Muscle layer of colon (tissue), 2 donors: ENCODE results near the gene RAPGEF4.
"Not testable (repeated sequence)": the region's sequence is repeated elsewhere in the genome, so short reads cannot be mapped to it uniquely, and the experiment has no call there.

Source experiments
- H3K27ac ChIP-seq: one replicate; pipeline ENCODE4 v1.7.0; 2013; ENCODE audit warnings: low read depth, mild to moderate bottlenecking, low read length, moderate library complexity
- H3K27me3 ChIP-seq, 2 donors: one replicate each; pipeline ENCODE4 v1.7.0; 2013; ENCODE audit warnings: low read length in 2 of 2, mild to moderate bottlenecking in 2 of 2; ENCODE audit not compliant: insufficient read depth in 2 of 2, control insufficient read depth in 1 of 2
- H3K36me3 ChIP-seq: one replicate; pipeline ENCODE4 v1.7.0; 2013; ENCODE audit warnings: mild to moderate bottlenecking, low read length; ENCODE audit not compliant: insufficient read depth
- H3K4me1 ChIP-seq: one replicate; pipeline ENCODE4 v1.7.0; 2013; ENCODE audit warnings: mild to moderate bottlenecking, low read length; ENCODE audit not compliant: insufficient read depth
- H3K4me3 ChIP-seq, 2 donors: one replicate each; pipeline ENCODE4 v1.7.0; 2013; ENCODE audit warnings: low read length in 2 of 2, low read depth in 1 of 2, mild to moderate bottlenecking in 1 of 2, moderate library complexity in 1 of 2
- H3K9ac ChIP-seq: one replicate; pipeline ENCODE4 v1.7.0; 2013; ENCODE audit warnings: low read length
- H3K9me3 ChIP-seq: one replicate; pipeline ENCODE4 v1.7.0; 2013; ENCODE audit warnings: mild to moderate bottlenecking, low read length
- donor health status: abdominal sarcoma.
- donor health status: Adenocarcinoma of cecum.

The RAPGEF4 gene

DNA sequence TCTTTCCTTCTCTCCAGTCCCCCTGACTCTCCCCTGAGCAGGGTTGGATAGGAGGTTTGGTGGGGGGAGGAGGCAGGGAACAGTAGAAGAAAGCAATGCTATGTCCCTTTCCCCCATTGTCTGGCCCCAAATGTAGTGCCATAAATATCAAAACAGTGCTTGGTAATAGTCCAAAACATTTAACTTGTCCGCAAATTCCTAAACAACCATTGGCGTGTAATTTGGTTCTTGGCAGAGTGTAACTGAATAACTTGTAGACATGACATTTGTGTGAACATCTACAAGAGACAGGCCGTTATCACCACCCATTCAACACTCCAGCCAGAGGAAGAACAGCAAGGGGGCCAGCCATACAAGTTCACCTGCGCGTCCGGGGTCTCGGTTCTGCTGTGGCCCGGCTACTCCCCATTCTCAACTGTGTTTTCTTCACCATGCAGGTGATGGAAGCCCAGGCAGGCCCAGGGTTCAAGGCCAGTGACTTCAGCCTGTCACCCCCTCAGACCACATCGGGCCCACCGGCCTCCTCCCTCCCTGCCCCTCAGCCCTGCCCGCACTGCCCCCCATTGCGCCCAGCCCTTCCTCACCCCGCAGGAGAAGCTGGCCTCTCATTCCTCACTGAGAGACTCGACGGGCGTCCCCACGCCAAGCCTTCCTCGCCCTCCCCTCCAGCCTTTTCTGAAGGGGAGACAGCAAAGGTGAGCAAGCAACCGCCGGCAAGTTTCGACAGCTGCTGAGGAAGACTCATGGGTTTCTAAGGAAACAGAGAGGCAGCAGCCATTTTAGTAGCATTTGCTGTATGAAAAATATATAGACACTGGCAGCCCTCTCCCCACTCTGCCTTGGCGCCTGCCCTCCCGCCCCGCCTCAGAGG lies 699 bp upstream of the RAPGEF4 start:
- no peaks in the 10 kb centered on the region for H3K36me3 ChIP-seq
- no peaks in the 10 kb centered on the region for H3K9me3 ChIP-seq
- H3K4me1 ChIP-seq, result peaks cover 3% of the 10 kb centered on the region
- H3K9ac ChIP-seq, result no peak overlapping the region
- H3K27ac ChIP-seq, result no peak overlapping the region
- H3K27me3 ChIP-seq, result peaks cover 10 to 15% of the 10 kb centered on the region in 2 donors
- H3K4me3 ChIP-seq, result no peak overlapping the region

DNA sequence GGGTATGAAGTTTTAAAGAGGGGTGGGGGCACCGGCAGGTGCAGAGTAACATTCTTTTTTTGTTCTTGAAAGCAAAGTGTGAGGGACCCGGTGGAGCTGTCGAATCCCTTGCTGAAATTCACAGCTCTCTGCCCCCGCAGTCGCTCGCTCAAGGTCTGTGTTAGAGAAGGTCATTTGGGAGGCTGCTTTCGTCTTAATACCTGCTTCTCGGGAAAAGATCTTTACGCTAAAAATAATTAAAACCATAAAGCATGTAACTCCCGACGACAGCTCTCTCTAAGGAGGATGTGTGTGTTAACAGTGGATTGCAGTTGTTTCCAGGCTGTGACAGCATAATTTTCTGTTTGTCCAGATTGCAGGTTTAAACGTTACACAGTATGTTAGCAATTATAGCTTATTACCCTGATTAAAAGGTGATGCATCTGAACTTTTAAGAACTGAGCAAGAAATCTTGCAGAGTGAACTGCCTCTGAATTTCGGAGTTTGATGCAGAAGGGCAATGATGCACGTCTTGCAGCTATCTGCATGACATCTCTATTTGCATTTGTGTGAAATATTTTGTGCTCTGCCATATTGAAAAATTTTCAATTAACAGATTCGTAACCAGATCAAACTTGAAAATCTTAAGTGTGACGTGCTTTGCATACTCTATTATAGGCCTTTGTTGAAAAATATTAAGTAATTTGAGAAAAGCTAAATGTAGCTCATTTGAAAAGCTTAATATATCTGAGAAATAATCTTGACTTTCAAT lies 954 bp downstream of the RAPGEF4 start:
- Histone ChIP-seq H3K27me3 (peaks cover 10 to 15% of the 10 kb centered on the region in 2 donors), H3K9ac (no peak overlapping the region), H3K4me3 (no peak overlapping the region), H3K9me3 (no peaks in the 10 kb centered on the region), H3K4me1 (peaks cover 3% of the 10 kb centered on the region), H3K27ac (no peak overlapping the region), H3K36me3 (no peaks in the 10 kb centered on the region)

DNA sequence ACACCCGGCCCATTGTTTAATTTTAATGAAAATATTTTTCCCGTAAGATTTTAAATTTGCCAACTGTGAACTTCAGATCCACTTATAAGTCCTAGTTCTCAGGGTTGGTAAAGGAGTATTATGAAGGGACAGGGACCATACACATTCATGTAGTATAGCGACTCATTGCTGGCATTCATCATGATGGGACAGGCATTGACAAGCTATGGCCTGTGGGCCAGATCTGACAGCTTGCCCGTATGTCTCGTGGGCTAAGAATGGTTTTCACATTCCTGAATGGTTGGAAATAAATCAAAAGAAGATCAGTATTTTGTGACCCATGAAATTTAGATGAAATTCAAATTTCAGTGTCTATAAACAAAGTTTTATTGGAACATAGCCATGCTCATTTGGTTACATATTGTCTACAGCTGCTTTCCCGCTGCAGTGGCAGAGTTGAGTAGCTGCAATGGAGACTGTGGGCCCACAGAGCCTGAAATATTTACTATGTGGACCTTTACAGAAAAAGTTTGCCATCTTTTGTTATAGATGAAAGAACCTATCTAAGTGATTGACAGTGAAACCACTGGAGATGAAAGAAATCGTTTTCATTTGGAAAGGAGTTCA lies 4.1 kb downstream of the RAPGEF4 start:
- H3K27me3 ChIP-seq, result peaks cover 10 to 15% of the 10 kb centered on the region in 2 donors
- peaks cover 3% of the 10 kb centered on the region for H3K4me1 ChIP-seq
- no peak overlapping the region for H3K27ac ChIP-seq
- no peaks in the 10 kb centered on the region for H3K36me3 ChIP-seq
- H3K9ac ChIP-seq, result no peak overlapping the region
- peaks cover 5% of the 10 kb centered on the region for H3K9me3 ChIP-seq
- H3K4me3 ChIP-seq, result no peak overlapping the region

DNA sequence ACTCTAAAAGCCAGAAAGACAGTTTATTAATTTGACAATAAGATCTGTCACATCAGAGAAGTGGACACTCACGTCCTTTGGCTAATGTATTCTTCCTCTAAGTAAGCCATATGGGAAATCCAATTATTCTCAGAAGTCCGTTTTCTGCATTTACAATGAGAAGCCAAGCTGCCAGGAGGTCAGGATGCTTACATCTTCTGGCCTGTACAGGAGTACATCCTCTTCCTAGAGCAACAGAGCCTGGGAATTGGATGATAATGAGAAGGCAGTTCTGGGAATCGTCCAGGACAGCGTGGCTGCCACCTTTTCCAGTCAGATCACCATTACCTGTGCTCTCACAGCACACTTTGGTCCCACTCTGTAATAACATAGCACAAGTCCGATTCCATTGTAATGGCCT lies 5.2 kb downstream of the RAPGEF4 start:
- no peak overlapping the region for H3K4me3 ChIP-seq

DNA sequence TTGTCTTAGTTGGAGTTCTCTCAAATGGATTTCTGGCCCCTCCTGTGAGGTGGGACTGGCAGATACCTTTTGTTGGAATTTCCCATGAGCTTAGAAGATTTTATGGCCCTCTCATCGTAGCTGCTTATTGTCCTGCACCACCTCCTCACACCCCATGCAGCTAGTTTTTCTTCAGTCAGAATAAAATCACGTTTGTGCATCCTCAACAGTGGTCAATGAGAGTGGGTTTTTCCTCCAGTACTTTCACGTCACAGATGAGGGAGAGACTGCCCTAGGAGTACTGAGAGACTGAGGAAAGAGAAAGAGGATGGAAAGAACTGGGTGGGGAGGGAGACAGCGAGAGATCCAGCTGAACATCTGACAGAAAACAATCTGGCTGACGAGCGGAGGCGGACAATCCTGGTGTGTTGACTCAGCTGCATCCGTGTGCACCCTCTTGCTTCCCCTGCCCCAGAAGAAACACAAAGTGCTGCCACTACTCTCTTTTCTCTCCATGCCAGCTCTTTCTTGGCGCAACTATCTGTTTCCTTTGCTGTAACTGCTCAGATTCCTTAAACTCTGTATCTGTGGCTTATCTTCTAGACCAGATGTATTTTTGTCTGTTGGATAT lies 7.4 kb downstream of the RAPGEF4 start:
- Histone ChIP-seq H3K4me3 (no peak overlapping the region), H3K36me3 (no peaks in the 10 kb centered on the region), H3K9ac (no peak overlapping the region), H3K9me3 (peaks cover 5% of the 10 kb centered on the region), H3K27ac (no peak overlapping the region), H3K4me1 (no peaks in the 10 kb centered on the region), H3K27me3 (no peaks in the 10 kb centered on the region)

More for the DNA sequence above, 5.2 kb downstream of the RAPGEF4 start:
- H3K4me1 ChIP-seq, result peaks cover 3% of the 10 kb centered on the region
- no peak overlapping the region for H3K27ac ChIP-seq
- peaks cover 5% of the 10 kb centered on the region for H3K9me3 ChIP-seq
- H3K36me3 ChIP-seq, result no peaks in the 10 kb centered on the region
- no peak overlapping the region for H3K9ac ChIP-seq
- H3K27me3 ChIP-seq, result peaks cover 7 to 10% of the 10 kb centered on the region in 2 donors

DNA sequence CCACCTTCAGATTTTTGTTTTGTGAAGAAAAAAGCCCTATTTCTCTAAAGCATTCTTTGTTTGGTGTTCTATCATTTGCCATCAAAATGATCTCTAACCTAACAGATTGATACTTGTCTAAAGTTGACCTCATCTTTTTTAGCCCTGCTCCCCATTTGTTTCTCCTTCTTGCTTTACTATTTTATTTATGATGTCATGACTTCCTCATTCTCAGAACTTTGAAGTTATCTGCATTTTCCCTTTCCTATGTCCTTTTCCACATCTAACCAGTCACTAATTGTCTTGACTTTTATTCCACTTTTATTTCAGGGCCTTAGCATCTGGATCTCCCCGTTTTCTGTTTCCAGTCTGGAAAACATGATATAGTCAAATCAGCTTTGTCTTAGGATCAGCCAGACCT lies 8.3 kb downstream of the RAPGEF4 start:
- no peak overlapping the region for H3K9ac ChIP-seq
- no peaks in the 10 kb centered on the region for H3K27me3 ChIP-seq
- no peaks in the 10 kb centered on the region for H3K4me1 ChIP-seq
- no peaks in the 10 kb centered on the region for H3K36me3 ChIP-seq
- no peak overlapping the region for H3K4me3 ChIP-seq
- no peak overlapping the region for H3K27ac ChIP-seq
- H3K9me3 ChIP-seq, result peaks cover 5% of the 10 kb centered on the region

DNA sequence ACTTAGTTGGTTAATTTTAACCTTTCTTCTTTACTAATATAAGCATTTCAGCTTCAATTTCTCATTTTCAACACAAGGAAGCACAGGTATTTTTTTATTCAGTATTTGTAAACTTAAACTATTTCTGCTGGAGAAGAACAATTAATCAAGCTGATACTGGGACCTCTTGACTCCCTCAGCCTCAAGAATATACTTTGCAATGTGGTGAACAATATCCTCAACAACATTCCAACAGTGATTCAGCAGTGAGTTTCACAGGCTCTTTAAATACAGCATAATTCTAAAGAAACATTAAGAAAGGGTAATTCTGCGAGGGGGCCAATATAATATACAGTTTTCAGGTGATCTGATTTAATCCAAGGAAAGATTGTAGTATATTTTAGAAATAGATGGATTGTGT lies 10.0 kb downstream of the RAPGEF4 start:
- H3K27ac ChIP-seq, result no peak overlapping the region
- no peak overlapping the region for H3K4me3 ChIP-seq
- no peak overlapping the region for H3K9ac ChIP-seq
- H3K36me3 ChIP-seq, result no peaks in the 10 kb centered on the region
- no peaks in the 10 kb centered on the region for H3K27me3 ChIP-seq
- peaks cover 5% of the 10 kb centered on the region for H3K9me3 ChIP-seq
- H3K4me1 ChIP-seq, result no peaks in the 10 kb centered on the region

DNA sequence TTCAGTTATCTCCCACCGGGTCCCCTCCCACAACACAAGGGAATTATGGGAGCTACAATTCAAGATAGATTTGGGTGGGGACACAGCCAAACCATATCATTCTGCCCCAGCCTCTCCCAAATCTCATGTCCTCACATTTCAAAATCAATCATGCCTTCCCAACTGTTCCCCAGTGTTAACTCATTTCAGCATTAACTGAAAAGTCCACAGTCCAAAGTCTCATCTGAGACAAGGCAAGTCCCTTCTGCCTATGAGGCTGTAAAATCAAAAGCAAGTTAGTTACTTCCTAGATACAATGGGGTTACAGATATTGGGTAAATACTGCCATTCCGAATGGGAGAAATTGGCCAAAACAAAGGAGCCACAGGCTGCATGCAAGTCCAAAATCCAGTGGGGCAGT lies 12.9 kb downstream of the RAPGEF4 start:
- H3K9ac ChIP-seq, H3K27ac ChIP-seq, H3K36me3 ChIP-seq, H3K9me3 ChIP-seq, H3K27me3 ChIP-seq, H3K4me1 ChIP-seq, H3K4me3 ChIP-seq: not testable (repeated sequence)

DNA sequence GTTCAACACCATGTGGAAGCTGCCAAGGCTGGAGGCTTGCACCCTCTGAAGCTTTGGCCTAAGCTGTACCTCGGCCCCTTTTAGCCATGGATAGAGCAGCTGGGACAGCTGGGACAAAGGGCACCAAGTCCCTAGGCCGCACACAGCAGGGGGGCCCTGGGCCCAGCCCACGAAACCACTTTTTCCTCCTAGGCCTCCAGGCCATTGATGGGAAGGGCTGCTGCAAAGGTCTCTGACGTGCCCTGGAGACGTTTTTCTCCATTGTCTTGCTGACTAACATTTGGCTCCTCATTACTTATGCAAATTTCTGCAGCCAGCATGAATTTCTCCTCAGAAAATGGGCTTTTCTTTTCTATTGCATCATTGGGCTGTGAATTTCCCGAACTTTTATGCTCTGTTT lies 13.7 kb downstream of the RAPGEF4 start:
- Histone ChIP-seq H3K4me3 (no peak overlapping the region), H3K36me3 (no peaks in the 10 kb centered on the region), H3K9ac (no peak overlapping the region), H3K27ac (no peak overlapping the region), H3K4me1 (no peaks in the 10 kb centered on the region), H3K27me3 (no peaks in the 10 kb centered on the region), H3K9me3 (peaks cover 2% of the 10 kb centered on the region)

DNA sequence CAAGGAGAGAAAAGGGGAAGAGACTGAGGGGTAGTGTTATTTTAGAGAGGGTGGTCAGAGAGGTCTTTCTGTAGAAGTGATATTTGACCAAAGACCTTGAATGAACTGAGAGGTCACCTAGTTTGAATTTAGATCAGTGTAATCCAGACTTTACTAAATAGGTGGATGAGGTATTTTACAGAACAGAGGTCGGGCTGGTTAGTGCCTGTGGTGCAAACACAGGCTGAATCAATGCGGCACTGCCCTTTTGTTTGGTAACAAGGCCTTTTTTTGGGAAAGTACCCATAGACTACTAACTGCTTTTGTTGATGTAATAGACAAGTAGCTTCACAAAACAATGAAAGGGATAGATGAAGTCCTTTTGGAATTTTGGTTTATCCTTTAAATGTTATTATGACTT lies 15.9 kb downstream of the RAPGEF4 start:
- H3K27me3 ChIP-seq, result no peaks in the 10 kb centered on the region
- no peak overlapping the region for H3K27ac ChIP-seq
- no peaks in the 10 kb centered on the region for H3K9me3 ChIP-seq
- no peaks in the 10 kb centered on the region for H3K4me1 ChIP-seq
- no peak overlapping the region for H3K9ac ChIP-seq
- no peak overlapping the region for H3K4me3 ChIP-seq
- no peaks in the 10 kb centered on the region for H3K36me3 ChIP-seq

DNA sequence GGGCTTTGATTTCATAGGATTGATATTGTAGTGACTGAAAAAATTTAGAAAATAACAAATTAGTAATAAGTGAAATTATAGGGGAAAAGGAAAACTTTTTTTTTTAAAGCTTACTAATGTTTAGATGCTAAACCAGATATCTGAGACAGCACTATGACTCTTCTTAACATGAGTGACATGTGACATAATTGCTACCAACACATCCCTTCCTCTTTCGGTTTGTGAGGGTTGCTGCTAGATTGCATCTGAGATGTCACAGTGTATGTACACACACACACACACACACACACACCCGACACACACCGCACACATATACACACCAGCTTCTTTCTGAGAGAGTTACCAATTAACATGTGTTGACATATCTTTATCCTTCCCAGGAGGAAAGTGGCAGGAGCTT lies 18.0 kb downstream of the RAPGEF4 start:
- no peak overlapping the region for H3K27ac ChIP-seq
- no peak overlapping the region for H3K4me3 ChIP-seq
- no peaks in the 10 kb centered on the region for H3K36me3 ChIP-seq
- no peaks in the 10 kb centered on the region for H3K27me3 ChIP-seq
- H3K9me3 ChIP-seq, result no peaks in the 10 kb centered on the region
- H3K9ac ChIP-seq, result no peak overlapping the region
- no peaks in the 10 kb centered on the region for H3K4me1 ChIP-seq
